CD4-positive, alpha-beta memory T cell (primary cell): ENCODE measurements around the gene AGAP1. TPM values are rescaled to one million over a fixed set of nuclear protein-coding genes. Genes with fewer than 3 reads are reported as not detected.
A peak's percentile ranks its signal among the peaks of the same experiment; 100 is the strongest.

Source experiments
- CTCF ChIA-PET: fragments of 350-600 bp; sonication (Branson Sonifier 250); formaldehyde crosslinking; loops from one replicate; lab custom pipeline; 2021; ENCODE audit warnings: inconsistent platforms; ENCODE audit not compliant: partially characterized antibody; lab: Charles Lee
- POLR2A ChIA-PET: fragments of 350-600 bp; sonication (Branson Sonifier 250); formaldehyde crosslinking; loops from one replicate; lab custom pipeline; 2021; ENCODE audit not compliant: partially characterized antibody; lab: Charles Lee
- DNase-seq, 5 donors: peaks; one replicate each; pipeline versions ENCODE4 v3.0.0 to v3.0.0-alpha.2; 2020 to 2022; ENCODE audit warnings: mixed read lengths in 1 of 5
- H3K27ac ChIP-seq: one replicate; pipeline ENCODE4 v1.7.0; 2013; ENCODE audit warnings: low read depth, low read length
- H3K27me3 ChIP-seq: 2 replicates; pipeline ENCODE4 v1.7.0; 2013; ENCODE audit warnings: mild to moderate bottlenecking, low read length, moderate library complexity; ENCODE audit not compliant: insufficient read depth
- H3K36me3 ChIP-seq: 2 replicates; pipeline ENCODE4 v1.7.0; 2013; ENCODE audit warnings: mild to moderate bottlenecking, low read length, moderate library complexity; ENCODE audit not compliant: insufficient read depth
- H3K4me1 ChIP-seq: 2 replicates; pipeline ENCODE4 v1.7.0; 2013; ENCODE audit warnings: mild to moderate bottlenecking, low read length, moderate library complexity; ENCODE audit not compliant: insufficient read depth
- H3K4me3 ChIP-seq, 2 donors: one replicate each; pipeline ENCODE4 v1.7.0; 2013; ENCODE audit warnings: low read length in 2 of 2, mild to moderate bottlenecking in 1 of 2
- H3K9me3 ChIP-seq, 2 donors: one replicate each; pipeline ENCODE4 v1.7.0; 2013; ENCODE audit warnings: low read length in 2 of 2, control low read depth in 1 of 2; ENCODE audit not compliant: control insufficient read depth in 1 of 2
- H3K27ac Mint-ChIP-seq, 7 donors: one replicate each; pipeline ENCODE4 v1.8.0; 2020 to 2021; ENCODE audit warnings: mixed read lengths in 7 of 7, mild to moderate bottlenecking in 6 of 7, inconsistent platforms in 3 of 7, moderate library complexity in 3 of 7
- H3K27me3 Mint-ChIP-seq, 2 donors: one replicate each; pipeline ENCODE4 v1.8.0; 2020 to 2021; ENCODE audit warnings: mixed read lengths in 2 of 2
- H3K36me3 Mint-ChIP-seq, 2 donors: one replicate each; pipeline ENCODE4 v1.8.0; 2020 to 2021; ENCODE audit warnings: mixed read lengths in 2 of 2, inconsistent platforms in 1 of 2, mild to moderate bottlenecking in 1 of 2
- H3K4me1 Mint-ChIP-seq, 4 donors: one replicate each; pipeline ENCODE4 v1.8.0; 2020 to 2021; ENCODE audit warnings: mixed read lengths in 4 of 4, mild to moderate bottlenecking in 1 of 4
- H3K4me3 Mint-ChIP-seq, 8 donors: one replicate each; pipeline ENCODE4 v1.8.0; 2020 to 2021; ENCODE audit warnings: mixed read lengths in 8 of 8, mild to moderate bottlenecking in 7 of 8, moderate library complexity in 6 of 8, inconsistent platforms in 3 of 8
- H3K9me3 Mint-ChIP-seq, 8 donors: one replicate each; pipeline ENCODE4 v1.8.0; 2020 to 2021; ENCODE audit warnings: mixed read lengths in 8 of 8, mild to moderate bottlenecking in 5 of 8, inconsistent platforms in 3 of 8, moderate library complexity in 1 of 8
- intact Hi-C: fragments of 100-400 bp; cut with micrococcal nuclease; formaldehyde crosslinking; loops from one replicate; pipeline ENCODE4 v1.15.1; 2023
- polyA plus RNA-seq, 2 donors: library from polyadenylated mRNA; unstranded; fragments of 300-500 nt; fragmentation: Illumina TruSeq; gene quantifications; one replicate each; pipeline ENCODE4 v1.2.3, GENCODE V29; 2021
- total RNA-seq, 2 experiments: library from RNA; stranded (reverse); gene quantifications; one replicate each; pipeline ENCODE4 v1.2.3, GENCODE V29; 2021

The AGAP1 gene
- total and polyA plus RNA-seq, 4 experiments from 2014 or later, result 0.24 to 2.9 (median 1.9) TPM

DNA sequence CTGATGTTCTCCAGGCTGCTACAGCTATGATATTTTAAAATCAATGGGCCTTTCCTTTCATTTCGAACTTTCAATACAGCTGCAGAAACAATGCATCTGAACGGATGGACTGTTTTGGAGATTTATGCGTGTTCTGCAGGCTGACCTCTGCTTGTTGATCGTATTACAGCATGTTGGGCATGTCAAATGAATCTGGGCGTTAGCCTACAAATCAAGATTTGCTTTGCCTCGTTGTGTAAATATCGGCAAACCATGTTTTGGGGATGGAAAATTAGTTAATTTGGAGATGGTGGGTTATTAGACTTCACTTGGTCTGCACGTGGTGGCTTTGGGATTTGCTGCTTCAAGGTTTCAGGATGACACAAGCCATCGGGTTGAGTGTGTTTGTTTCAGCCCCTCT lies 129.3 kb downstream of the AGAP1 start:
- H3K27ac Mint-ChIP-seq, result no peak overlapping the region
- Histone ChIP-seq H3K4me1 (no peaks in the 10 kb centered on the region), H3K9me3 (no peaks in the 10 kb centered on the region), H3K27ac (no peak overlapping the region), H3K36me3 (no peaks in the 10 kb centered on the region), H3K27me3 (no peaks in the 10 kb centered on the region), H3K4me3 (no peak overlapping the region)
- H3K4me1 Mint-ChIP-seq, result no peaks in the 10 kb centered on the region
- no peaks in the 10 kb centered on the region for H3K36me3 Mint-ChIP-seq
- peaks cover 1 to 2% of the 10 kb centered on the region in 2 donors for H3K27me3 Mint-ChIP-seq
- ChIA-PET CTCF (no interaction called here), POLR2A (no interaction called here)
- intact Hi-C loops, result no loop called here
- H3K9me3 Mint-ChIP-seq, result peaks cover 0 to 4% (median 0%) of the 10 kb centered on the region in 8 donors
- H3K4me3 Mint-ChIP-seq, result no peak overlapping the region
- DNase-seq, result no peak

DNA sequence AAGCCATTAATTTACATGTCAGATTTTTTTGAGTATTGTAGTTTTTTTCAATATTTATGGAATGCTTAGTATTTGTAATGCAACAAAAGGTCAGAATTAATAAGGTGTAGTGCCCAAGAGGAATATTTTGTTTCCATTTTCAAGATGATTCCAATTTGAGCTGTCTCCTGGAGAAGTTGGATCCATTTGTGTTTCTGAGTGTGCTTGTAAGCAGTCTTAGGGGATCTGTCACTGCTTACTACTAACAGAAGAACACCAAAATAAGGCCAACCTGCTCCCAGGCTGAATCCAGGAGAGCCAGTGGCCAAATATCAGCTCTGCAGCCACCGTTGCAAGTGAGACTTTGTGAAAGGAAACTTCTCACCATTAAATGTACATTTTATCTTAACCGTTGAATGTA lies 129.9 kb downstream of the AGAP1 start:
- H3K4me3 Mint-ChIP-seq, result no peak overlapping the region
- H3K36me3 ChIP-seq, result no peaks in the 10 kb centered on the region
- H3K9me3 Mint-ChIP-seq, result peaks cover 0 to 4% (median 0%) of the 10 kb centered on the region in 8 donors
- no peaks in the 10 kb centered on the region for H3K27me3 ChIP-seq
- H3K9me3 ChIP-seq, result no peaks in the 10 kb centered on the region
- H3K4me3 ChIP-seq, result no peak overlapping the region
- intact Hi-C loops, result no loop called here
- H3K27me3 Mint-ChIP-seq, result peaks cover 1 to 2% of the 10 kb centered on the region in 2 donors
- no peak overlapping the region for H3K27ac Mint-ChIP-seq
- ChIA-PET CTCF (no interaction called here), POLR2A (no interaction called here)
- no peaks in the 10 kb centered on the region for H3K4me1 Mint-ChIP-seq
- DNase-seq, result no peak
- no peak overlapping the region for H3K27ac ChIP-seq
- H3K36me3 Mint-ChIP-seq, result no peaks in the 10 kb centered on the region
- no peaks in the 10 kb centered on the region for H3K4me1 ChIP-seq

DNA sequence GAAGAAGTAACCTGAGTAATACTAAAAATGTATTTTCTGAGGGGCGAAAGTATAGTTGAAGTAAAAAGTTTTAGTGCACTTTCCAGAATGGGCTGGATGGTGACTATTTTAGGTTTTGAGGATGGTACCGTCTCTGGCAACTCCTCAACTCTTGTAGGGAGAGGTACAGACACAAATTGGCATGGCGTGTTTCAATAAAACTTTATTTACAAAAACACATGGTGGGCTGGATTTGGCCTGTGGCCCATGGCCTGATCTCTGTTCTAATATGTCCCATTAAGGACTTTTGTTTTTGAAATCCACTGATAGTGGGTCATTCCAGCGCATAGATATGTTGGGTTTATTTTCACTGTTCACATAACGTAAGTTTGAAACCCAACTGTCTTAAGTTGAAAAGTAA lies 132.8 kb downstream of the AGAP1 start:
- H3K9me3 ChIP-seq, result no peaks in the 10 kb centered on the region
- Mint-ChIP-seq H3K4me1 (no peaks in the 10 kb centered on the region), H3K27me3 (peaks cover 1 to 6% of the 10 kb centered on the region in 2 donors), H3K27ac (no peak overlapping the region), H3K9me3 (peaks cover 0 to 4% (median 0%) of the 10 kb centered on the region in 8 donors), H3K4me3 (no peak overlapping the region), H3K36me3 (no peaks in the 10 kb centered on the region)
- no peaks in the 10 kb centered on the region for H3K36me3 ChIP-seq
- intact Hi-C loops, result no loop called here
- ChIA-PET CTCF (no interaction called here), POLR2A (no interaction called here)
- H3K4me3 ChIP-seq, result no peak overlapping the region
- no peaks in the 10 kb centered on the region for H3K27me3 ChIP-seq
- H3K4me1 ChIP-seq, result no peaks in the 10 kb centered on the region
- no peak for DNase-seq
- no peak overlapping the region for H3K27ac ChIP-seq

DNA sequence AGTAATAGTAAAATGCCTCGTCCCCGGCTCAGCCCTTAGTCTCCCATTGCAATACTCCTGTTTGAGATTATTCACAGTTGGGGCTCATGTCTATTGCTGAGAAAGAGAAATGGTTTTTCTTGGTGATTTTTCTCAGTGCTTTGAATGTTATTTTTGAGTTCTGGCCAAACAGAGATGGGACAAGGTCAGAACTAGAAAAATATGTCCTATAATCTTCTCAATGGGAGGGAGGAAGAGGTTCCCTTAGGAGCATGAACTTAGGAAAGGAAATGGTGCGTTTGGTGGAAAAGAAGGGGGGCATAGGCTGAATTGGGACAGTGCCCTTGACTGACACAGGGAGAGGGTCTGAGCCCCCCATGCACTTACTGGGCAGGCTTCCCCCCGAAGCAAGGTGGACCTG lies 133.8 kb downstream of the AGAP1 start:
- Mint-ChIP-seq H3K27me3 (peaks cover 1 to 9% of the 10 kb centered on the region in 2 donors), H3K4me1 (no peaks in the 10 kb centered on the region), H3K27ac (no peak overlapping the region), H3K9me3 (peaks cover 0 to 4% (median 0%) of the 10 kb centered on the region in 8 donors), H3K4me3 (no peak overlapping the region), H3K36me3 (no peaks in the 10 kb centered on the region)
- H3K4me1 ChIP-seq, result no peaks in the 10 kb centered on the region
- H3K9me3 ChIP-seq, result no peaks in the 10 kb centered on the region
- H3K36me3 ChIP-seq, result no peaks in the 10 kb centered on the region
- CTCF ChIA-PET, result no interaction called here
- H3K27me3 ChIP-seq, result no peaks in the 10 kb centered on the region
- no peak overlapping the region for H3K27ac ChIP-seq
- no peak for DNase-seq
- intact Hi-C loops, result no loop called here
- POLR2A ChIA-PET, result interaction anchor here (0.6 kb wide), 1 partner anchor 1070 kb away, joined by 3 read pairs; no protein-coding TSS in a partner anchor
- no peak overlapping the region for H3K4me3 ChIP-seq

DNA sequence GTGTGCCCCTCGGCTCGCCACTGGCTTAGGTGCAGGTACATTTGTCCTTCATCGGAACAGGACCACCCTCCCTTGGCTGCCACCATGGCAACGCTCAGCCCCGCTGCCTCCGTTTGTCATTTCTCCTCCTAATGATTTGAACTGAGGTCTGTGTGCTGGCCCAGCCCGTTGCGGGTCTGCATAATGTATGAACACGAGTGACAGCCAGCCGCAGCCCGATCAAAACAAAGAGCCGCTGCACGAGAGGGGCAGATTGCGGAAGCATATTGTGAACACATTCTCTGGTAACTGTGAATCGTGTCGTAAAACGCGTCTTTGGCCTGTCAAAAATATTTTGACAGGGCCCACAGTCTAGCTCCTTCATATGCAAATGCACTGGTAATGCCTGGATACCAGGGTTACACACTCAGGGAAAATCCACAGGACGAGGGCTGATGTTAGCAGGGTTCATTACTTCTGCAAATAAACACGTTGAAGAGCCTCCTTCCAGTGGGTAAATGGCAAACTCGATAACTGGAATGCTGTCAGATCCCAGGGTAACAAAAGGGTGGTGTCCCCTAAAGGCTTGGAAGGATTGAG lies 137.0 kb downstream of the AGAP1 start:
- CTCF ChIA-PET, result no interaction called here
- Histone ChIP-seq H3K9me3 (no peaks in the 10 kb centered on the region), H3K27me3 (no peaks in the 10 kb centered on the region), H3K36me3 (no peaks in the 10 kb centered on the region), H3K4me3 (no peak overlapping the region), H3K4me1 (no peaks in the 10 kb centered on the region), H3K27ac (no peak overlapping the region)
- Mint-ChIP-seq H3K9me3 (peaks cover 0 to 3% (median 0%) of the 10 kb centered on the region in 8 donors), H3K27me3 (peaks cover 1 to 9% of the 10 kb centered on the region in 2 donors), H3K27ac (peak overlapping the region in 1 of 7 donors; percentile 36), H3K36me3 (no peaks in the 10 kb centered on the region), H3K4me1 (no peaks in the 10 kb centered on the region), H3K4me3 (no peak overlapping the region)
- DNase-seq, result no peak
- POLR2A ChIA-PET, result no interaction called here
- intact Hi-C loops, result no loop called here

DNA sequence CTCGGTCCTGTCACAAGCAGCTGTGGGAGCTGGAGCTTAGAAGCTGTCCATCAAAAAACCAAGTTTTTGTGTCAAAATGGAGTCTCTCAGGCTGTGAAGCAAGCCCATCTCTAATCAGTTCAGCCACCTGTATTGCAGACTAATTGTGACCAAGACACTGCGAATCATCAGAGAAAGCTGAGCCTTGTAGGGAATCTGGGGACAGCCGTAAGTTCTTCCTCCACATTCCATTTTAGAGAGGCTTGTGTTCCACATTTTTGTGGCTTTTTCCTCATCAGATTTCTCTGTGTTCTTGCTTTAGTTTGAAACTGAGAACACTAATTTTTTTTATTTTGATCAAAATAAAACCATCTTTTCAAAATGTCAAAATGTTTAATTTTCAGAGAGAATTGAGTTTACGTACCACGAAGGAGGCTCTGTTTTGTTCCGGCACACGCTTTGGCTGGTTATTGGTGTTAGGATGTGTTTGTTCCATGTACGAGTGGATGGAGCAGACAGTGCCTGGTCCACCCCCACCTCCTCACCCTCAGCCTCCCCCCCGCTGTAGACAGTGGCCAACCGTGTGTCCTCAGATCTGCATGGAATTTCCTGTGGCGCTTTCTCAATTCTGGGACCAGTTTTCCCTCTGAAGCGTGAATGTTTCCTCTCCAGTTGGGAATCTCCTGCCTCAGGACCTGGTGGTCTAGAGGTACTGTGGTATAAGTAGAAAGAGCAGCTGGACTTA lies 140.8 kb downstream of the AGAP1 start:
- intact Hi-C loops, result no loop called here
- no peaks in the 10 kb centered on the region for H3K27me3 ChIP-seq
- peaks cover 0 to 6% (median 0%) of the 10 kb centered on the region in 4 donors for H3K4me1 Mint-ChIP-seq

DNA sequence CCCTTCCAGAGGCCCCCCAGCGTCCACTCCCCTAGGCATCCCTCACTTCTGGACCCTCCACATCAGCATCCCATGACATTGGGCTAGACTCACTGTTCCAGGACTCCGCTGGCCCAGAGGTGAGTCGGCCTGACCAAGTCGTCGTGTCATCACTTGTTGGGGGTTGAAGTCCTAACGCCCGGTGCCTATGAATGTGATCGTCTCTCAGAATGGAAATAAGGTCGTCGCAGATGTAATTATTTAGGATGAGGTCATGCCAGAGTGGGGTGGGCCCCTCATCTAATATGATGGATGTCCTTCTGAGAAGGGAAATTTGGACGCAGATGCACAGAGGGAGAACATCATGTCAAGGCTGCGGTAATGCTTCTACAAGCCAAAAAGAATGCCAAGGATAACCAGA lies 142.7 kb downstream of the AGAP1 start:
- ChIA-PET CTCF (no interaction called here), POLR2A (no interaction called here)
- Mint-ChIP-seq H3K4me1 (peaks cover 0 to 6% (median under 1%) of the 10 kb centered on the region in 4 donors), H3K27ac (no peak overlapping the region), H3K36me3 (no peaks in the 10 kb centered on the region), H3K27me3 (peaks cover 4 to 8% of the 10 kb centered on the region in 2 donors), H3K4me3 (no peak overlapping the region), H3K9me3 (peaks cover 0 to 1% (median 0%) of the 10 kb centered on the region in 8 donors)
- DNase-seq, result no peak
- Histone ChIP-seq H3K9me3 (no peaks in the 10 kb centered on the region), H3K27ac (no peak overlapping the region), H3K27me3 (no peaks in the 10 kb centered on the region), H3K36me3 (no peaks in the 10 kb centered on the region), H3K4me1 (no peaks in the 10 kb centered on the region), H3K4me3 (no peak overlapping the region)
- intact Hi-C loops, result no loop called here

More for the DNA sequence above, 140.8 kb downstream of the AGAP1 start:
- ChIA-PET POLR2A (no interaction called here), CTCF (no interaction called here)
- H3K4me3 ChIP-seq, result no peak overlapping the region
- H3K4me1 ChIP-seq, result no peaks in the 10 kb centered on the region
- H3K27ac ChIP-seq, result no peak overlapping the region
- H3K4me3 Mint-ChIP-seq, result no peak overlapping the region
- DNase-seq, result no peak
- H3K9me3 ChIP-seq, result no peaks in the 10 kb centered on the region
- peaks cover 0 to 1% (median 0%) of the 10 kb centered on the region in 8 donors for H3K9me3 Mint-ChIP-seq
- H3K36me3 ChIP-seq, result no peaks in the 10 kb centered on the region
- H3K27me3 Mint-ChIP-seq, result peaks cover 4 to 10% of the 10 kb centered on the region in 2 donors
- H3K36me3 Mint-ChIP-seq, result no peaks in the 10 kb centered on the region
- H3K27ac Mint-ChIP-seq, result no peak overlapping the region
